Measurements from ENCODE around the gene LRRC61.

Gene LRRC61

GRCh38 chr7:150357771-150358427, 34.7 kb downstream of the LRRC61 start:
- no peak for DNase-seq

GRCh38 chr7:150358433-150358832, 35.3 kb downstream of the LRRC61 start:
- no peak for DNase-seq

- DNase-seq = no peak
Observed at GRCh38 chr7:150358988-150359621, 36.0 kb downstream of the LRRC61 start.

GRCh38 chr7:150359622-150360362, 36.6 kb downstream of the LRRC61 start:
- DNase-seq = no peak

- DNase-seq = no peak
Observed at GRCh38 chr7:150360363-150361058, 37.4 kb downstream of the LRRC61 start.

GRCh38 chr7:150361402-150361801, 38.2 kb downstream of the LRRC61 start:
- no peak for DNase-seq

- DNase-seq = no peak
Observed at GRCh38 chr7:150361807-150362621, 38.9 kb downstream of the LRRC61 start.

- DNase-seq = peak; percentile 37
Observed at GRCh38 chr7:150363370-150363769, 40.2 kb downstream of the LRRC61 start.

GRCh38 chr7:150363872-150364271, 40.7 kb downstream of the LRRC61 start:
- DNase-seq = peak; percentile 92

GRCh38 chr7:150365194-150365593, 42.0 kb downstream of the LRRC61 start:
- DNase-seq = no peak

GRCh38 chr7:150365673-150366398, 42.7 kb downstream of the LRRC61 start:
- peak; percentile 96 for DNase-seq

GRCh38 chr7:150367677-150368095, 44.5 kb downstream of the LRRC61 start:
- DNase-seq = no peak

GRCh38 chr7:150368096-150368883, 45.1 kb downstream of the LRRC61 start, which contains the start of gene REPIN1:
TSS of gene REPIN1 (plus strand) at chr7:150368822. CDS start at chr7:150369712, 890 bp downstream.
- peak; percentile 95 for DNase-seq

GRCh38 chr7:150368884-150369747, 46.0 kb downstream of the LRRC61 start:
- DNase-seq = peak; percentile 42

- no peak for DNase-seq
Observed at GRCh38 chr7:150369748-150370501, 46.8 kb downstream of the LRRC61 start.

GRCh38 chr7:150370612-150371071, 47.5 kb downstream of the LRRC61 start:
- DNase-seq = no peak

GRCh38 chr7:150371131-150371995, 48.2 kb downstream of the LRRC61 start:
- no peak for DNase-seq

GRCh38 chr7:150371996-150372270, 48.8 kb downstream of the LRRC61 start:
- DNase-seq = no peak
